NB4 (cell line): Measurements from ENCODE around the gene ZNF219.

Source experiments
- DNase-seq: peaks from one replicate; pipeline ENCODE4 v3.0.0; 2010; ENCODE audit warnings: low read depth
- H3K4me3 ChIP-seq: one replicate; pipeline ENCODE4 v1.5.1; 2011; ENCODE audit warnings: mild to moderate bottlenecking, low read depth, low read length, moderate library complexity
- CTCF ChIP-seq: IDR thresholded peaks from one replicate; pipeline ENCODE4 v1.5.1; 2012; ENCODE audit warnings: low read depth, low read length
- MAX ChIP-seq: IDR thresholded peaks from 2 replicates; pipeline ENCODE4 v1.6.1; 2011; ENCODE audit warnings: low read depth, low read length
- MYC ChIP-seq: IDR thresholded peaks from 2 replicates; pipeline ENCODE4 v1.6.1; 2011; ENCODE audit warnings: low read depth, low read length
- POLR2A ChIP-seq: IDR thresholded peaks from 2 replicates; pipeline ENCODE4 v1.6.1; 2011; ENCODE audit warnings: mild to moderate bottlenecking; ENCODE audit not compliant: insufficient read length; ENCODE audit errors: extremely low read depth

ZNF219 gene

GRCh38 chr14:21100931-21101330 is 2.5 kb upstream of the ZNF219 start, which contains the start of gene TMEM253:
Gene TMEM253 (plus strand): TSS chr14:21101066. CDS start chr14:21101344, 278 bp downstream.
- H3K4me3 ChIP-seq, result no peak within 1 kb of the TSS
- no peak for DNase-seq
- TF ChIP-seq MAX (no peak), POLR2A (no peak), MYC (no peak), CTCF (no peak)

GRCh38 chr14:21099596-21099985 is 1.1 kb upstream of the ZNF219 start:
- DNase-seq, result no peak
- H3K4me3 ChIP-seq, result no peak overlapping the region

GRCh38 chr14:21098892-21099595 is 589 bp upstream of the ZNF219 start:
- DNase-seq, result no peak
- H3K4me3 ChIP-seq, result peak overlapping the region; percentile 67
- no peak for TF ChIP-seq POLR2A
- no peak for TF ChIP-seq MAX
- no peak for TF ChIP-seq CTCF
- no peak for TF ChIP-seq MYC

More at GRCh38 chr14:21099596-21099985, 1.1 kb upstream of the ZNF219 start:
- TF ChIP-seq POLR2A (no peak), MAX (no peak), MYC (no peak), CTCF (no peak)

- TF ChIP-seq POLR2A (no peak), MYC (no peak), CTCF (no peak), MAX (no peak)
- no peak overlapping the region for H3K4me3 ChIP-seq
- DNase-seq, result no peak
Measured at GRCh38 chr14:21097636-21098075, 799 bp downstream of the ZNF219 start.

- no peak for DNase-seq
- no peak overlapping the region for H3K4me3 ChIP-seq
- TF ChIP-seq MAX, result no peak
- no peak for TF ChIP-seq CTCF
- no peak for TF ChIP-seq MYC
Measured at GRCh38 chr14:21096978-21097635, 1.3 kb downstream of the ZNF219 start.
